NCI-H510A treated with DMSO at 0.1 percent for 48 hours (cell line): ENCODE results near the gene CAMK2D.

ENCODE experiments used
- DNase-seq: peaks from one replicate; lab custom pipeline; 2025; lab: John Stamatoyannopoulos, UW

CAMK2D gene

DNA sequence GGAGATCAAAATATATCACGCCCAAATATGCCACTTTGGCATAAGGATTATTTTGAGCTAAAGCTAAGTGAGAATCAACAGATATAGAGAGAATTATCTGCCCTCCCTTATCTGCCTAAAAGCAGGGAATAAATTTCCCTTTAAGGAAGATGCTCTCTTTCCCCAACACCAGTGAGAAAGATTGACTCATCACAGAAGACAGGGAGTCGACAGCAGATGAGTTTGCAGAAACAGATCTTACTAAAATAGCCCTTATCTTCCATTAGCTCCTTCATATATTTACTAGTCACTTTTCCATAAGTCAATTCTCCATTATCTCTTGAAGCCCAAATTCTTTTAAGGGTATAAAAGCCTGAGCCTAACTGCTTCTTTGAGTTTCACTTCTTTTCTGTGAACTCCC, 156.6 kb downstream of the CAMK2D start:
- DNase-seq: no peak

DNA sequence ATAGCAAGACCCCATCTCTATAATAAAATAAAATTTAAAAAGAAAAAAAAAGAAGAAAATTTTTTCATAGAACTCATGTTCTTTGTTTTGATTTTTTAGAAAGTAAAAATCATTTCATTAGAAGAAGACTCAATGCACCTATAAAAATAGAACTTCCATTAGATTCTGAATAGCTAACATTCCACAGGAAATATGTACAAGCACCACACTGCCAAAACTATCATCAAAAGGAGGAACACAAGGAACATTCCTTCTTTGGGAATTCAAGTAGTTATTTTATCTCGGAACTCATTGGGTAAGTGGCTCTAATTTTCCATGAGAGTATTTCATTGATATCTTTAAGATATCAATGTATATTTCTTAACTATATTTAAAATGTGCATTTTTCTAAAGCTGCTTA, 157.6 kb downstream of the CAMK2D start:
- no peak for DNase-seq

DNA sequence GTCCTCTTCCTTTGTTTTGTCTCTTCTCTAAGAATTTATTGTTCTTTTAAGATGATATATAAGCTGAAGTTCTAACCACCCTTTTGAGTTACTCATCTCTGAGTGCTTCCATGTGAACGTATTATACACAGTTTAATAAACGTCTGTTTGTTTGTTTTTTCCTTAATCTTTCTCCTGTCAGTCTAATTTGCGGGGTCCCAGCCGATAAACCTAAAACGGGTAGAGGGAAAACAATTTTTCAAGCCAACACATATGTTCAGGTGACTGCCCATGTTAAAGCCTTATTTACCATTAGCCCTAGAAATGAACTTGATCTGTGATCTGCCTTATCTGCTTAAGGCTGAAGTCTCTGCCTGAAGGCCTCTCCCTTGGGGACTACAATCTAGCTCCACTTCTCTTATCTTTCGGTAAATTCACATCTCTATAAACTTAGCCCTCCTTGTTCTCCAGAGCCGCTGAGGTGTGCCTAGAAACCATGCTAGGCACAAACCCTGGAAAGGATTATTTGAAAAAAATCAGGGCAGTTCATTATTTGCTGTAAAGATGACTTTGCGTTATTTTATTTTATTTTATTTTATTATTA, 158.8 kb downstream of the CAMK2D start:
- no peak for DNase-seq

DNA sequence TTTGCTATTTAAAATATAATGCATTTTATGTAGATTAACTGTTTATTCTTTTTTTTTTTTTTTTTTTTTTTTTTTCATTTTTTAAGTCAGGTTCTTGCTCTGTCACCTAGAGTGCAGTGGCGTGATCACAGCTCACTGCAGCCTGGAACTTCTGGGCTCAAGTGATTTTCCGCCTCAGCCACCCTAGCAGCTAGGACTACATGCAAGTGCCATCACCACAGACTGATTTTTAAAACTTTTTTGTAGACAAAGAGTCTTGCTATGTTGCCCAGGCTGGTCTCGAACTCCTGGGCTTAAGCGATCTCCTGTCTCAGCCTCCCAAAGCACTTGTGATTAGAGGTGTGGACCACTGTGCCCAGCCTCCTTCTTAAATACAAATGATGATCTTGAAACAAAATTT, 159.9 kb downstream of the CAMK2D start:
- DNase-seq: no peak

- no peak for DNase-seq
Observed at GRCh38 chr4:113596396-113596795, 165.1 kb downstream of the CAMK2D start.

GRCh38 chr4:113594231-113594556, 167.3 kb downstream of the CAMK2D start:
- DNase-seq: no peak

- no peak for DNase-seq
Observed at GRCh38 chr4:113593400-113594230, 167.9 kb downstream of the CAMK2D start.

- no peak for DNase-seq
Observed at GRCh38 chr4:113591982-113592381, 169.6 kb downstream of the CAMK2D start.

DNA sequence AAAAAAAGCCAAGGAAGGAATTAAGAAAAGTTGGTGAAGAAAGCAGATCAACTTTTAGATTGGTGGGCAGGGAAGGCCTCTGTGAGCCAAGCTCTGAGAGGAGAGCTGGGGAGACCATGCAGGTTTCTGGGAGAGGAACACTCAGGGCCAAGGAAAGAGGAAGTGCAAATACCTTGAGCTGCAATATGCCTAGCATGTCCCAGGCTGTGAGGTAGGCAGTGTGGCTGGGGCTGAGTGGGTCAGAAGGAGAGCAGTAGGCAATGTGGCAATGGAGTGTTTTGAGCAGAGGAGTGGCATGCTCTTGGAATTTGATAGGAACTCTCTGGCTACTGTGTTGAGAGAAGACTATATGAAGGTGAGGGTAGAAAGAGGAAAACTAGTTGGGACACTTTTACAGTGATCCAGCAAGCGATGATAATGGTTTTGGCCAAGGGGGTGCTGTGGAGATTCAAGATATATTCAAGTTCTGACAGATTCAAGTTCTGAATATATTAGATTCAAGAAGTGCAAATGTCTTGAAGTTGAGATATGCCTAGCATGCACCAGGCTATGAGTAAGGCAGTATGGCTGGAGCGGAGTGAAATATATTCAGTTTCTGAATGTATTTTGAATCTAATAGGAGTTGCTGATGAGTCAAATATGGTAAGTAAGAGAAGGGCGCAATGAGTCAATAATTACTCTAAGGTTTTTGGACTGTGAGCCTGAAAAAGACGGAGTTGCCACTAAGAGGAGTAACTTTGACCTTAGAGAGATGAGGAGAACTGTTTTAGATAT, 172.5 kb downstream of the CAMK2D start:
- no peak for DNase-seq

DNA sequence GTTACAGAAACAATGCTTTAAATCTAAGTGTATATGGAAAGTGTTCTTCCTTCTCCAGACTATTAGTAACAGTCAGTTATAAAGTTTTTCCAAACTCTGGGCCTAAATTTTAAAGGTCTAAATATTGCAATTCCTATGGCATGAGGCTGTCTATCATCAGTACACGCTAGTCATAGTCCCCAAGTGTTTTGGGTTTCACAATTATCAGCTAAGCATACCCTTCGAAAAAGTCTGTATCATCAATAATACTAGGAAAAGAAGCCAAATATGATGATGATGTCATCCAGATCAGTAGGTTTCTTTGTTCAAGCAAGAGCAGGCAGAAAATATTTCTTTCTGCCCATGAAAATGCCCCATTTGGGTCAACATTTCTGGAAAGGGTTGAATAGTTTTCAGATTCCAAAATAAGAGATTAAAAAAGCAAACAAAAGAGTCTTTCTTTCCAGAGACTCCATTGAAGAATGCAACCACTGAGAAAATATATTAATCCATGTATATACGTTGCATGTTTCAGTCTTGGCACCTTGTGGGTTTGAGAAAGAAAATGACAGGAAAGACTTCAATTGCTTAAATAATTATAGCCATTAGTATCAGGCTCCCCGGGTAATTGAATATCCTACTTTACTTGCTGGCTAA, 173.8 kb downstream of the CAMK2D start:
- no peak for DNase-seq

DNA sequence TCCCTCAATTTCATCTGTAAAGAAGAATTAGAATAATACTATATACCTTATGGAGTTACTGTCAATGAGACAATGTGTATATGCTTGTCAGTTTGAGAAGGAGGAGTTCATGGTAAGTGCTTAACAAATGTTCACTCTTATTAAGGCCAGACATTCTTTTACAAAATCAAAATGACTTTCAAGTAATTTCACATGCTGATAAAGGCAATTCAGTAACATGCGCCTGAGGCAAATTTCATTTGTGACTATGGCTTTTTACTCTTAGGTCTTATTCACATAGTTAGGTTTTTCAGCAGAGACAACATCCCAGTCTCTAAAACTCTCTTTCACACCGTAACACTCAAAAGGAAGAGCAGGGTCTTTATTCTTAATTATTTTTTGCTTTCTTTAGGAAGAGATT, 174.4 kb downstream of the CAMK2D start:
- DNase-seq: no peak

GRCh38 chr4:113586072-113586471, 175.5 kb downstream of the CAMK2D start:
- no peak for DNase-seq

DNA sequence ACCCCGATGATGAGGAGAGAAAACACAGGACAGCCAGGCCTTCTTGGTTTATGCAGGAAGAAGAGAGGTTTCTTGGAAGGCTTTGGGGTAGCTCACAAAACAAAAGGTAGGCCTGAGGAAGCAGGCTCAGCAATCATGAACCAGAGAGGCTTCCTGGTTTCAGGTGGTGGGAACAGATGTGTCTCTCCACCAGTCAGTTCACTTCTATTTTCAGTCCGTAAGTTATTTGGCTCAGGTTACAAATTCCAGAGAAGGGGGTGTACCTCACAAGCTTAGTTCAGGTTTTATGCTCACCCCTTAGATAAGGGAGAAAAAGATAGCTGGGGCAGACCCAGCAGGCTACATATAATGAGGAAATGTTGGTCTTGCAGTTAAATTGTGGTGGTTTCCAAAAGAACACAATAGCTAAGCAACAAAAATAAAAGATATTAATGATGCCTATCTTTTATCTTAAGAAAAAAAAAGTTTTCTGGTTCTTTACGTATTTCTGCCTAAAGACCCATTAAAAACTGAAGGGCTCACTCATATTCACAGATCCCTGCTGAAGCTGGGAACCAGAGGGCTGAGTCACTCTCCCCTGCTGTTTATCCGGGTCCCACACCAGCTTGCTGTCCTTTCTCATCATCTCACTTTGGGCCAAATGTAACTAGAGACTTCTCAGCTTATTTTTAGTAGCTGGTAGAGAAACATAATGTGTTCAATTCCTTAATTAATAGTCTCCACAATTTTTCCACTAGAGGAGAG, 177.0 kb downstream of the CAMK2D start:
- no peak for DNase-seq

DNA sequence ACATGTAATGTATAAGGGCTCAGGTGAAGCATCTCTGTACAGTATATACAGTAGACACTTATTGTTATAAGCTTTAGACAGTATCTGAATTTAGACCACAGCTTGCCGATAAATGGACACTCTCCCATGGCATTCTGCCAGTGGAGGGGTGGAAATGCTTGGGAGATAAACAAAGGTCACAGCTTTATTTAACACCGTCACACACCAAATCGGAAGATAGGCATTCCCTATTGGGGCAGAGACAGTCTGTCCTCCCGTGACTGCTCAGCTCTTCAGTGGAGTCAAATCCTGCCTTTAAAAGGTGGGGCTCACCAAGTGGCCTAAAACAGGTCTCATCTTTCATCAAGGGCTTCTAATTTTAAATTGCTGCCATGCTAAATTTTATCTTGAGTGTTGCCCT, 178.8 kb downstream of the CAMK2D start:
- DNase-seq: no peak

DNA sequence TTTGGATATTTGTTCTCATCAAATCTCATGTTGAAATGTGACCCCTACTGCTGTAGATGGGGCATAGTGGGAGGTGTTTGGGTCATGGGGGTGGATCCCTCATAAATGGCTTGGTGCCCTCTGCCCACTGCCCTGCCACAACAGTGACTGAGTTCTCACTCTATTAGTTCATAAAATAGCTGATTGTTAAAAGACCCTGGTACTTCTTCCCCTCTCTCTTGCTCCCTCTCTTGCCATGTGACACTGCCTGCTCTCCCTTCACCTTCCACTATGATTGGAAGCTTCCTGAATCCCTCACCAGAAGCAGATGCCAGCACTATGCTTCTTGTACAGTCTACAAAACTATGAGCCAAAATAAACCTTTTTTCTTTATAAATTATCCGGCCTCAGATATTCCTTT, 182.2 kb downstream of the CAMK2D start:
- no peak for DNase-seq

- no peak for DNase-seq
Observed at GRCh38 chr4:113576947-113577678, 184.4 kb downstream of the CAMK2D start.

DNA sequence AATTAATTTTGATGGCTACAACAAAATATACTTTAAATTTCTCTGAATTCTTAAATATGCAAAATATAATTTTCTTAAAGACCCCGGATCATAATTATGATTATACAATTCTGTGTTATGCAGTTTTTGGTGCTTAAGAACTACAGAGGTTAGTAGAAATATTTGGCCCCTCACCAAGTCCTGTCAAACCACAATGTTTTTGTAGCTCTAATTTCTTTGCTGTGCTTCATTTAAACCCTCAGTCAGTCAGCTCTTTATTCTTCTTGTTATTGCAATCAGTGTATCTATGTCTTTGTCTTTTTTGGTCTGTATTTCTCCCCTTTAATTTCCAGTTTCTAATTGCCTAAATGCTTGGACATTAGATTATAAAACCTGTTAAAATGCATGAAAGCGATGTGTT, 186.1 kb downstream of the CAMK2D start:
- DNase-seq: no peak

GRCh38 chr4:113574636-113575103, 186.9 kb downstream of the CAMK2D start:
- DNase-seq: no peak

- DNase-seq: no peak
Observed at GRCh38 chr4:113572620-113573019, 188.9 kb downstream of the CAMK2D start.

DNA sequence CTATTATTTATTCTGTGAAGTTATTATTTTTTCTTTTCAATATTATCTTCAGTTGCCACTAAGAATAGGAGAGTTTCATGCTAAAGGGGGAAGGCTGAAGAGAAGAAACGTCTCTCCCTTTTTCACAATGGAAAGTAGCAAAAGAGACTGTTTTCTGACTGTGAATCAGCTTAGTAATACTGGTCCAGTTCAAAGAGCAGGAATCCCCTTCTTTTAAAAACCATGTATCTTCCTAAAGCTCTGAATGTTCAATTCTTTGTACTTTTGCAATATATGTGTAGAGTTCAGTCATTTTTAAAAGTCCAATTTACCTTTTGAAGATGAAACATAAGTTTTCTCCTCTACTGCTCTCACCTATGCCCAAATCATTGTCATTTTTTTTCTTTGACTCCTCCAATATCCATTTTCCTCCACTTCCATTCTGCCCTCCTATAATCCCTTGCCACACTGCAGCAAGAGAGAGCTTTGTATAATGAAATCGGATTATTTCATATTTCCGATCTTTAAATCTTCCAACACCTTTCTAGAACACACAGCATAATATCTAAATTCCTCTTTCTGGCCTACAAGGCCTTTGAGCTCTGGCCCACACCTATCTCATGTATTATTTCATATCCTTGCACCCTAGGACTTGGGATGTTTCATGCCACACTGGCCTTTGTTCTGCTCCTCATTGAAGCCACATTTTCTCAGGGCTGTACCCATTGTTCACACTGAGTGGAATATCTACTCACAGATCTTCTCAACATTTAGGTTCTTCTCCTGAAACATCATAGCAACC, 195.3 kb downstream of the CAMK2D start:
- DNase-seq: no peak

GRCh38 chr4:113565702-113566012, 195.9 kb downstream of the CAMK2D start:
- no peak for DNase-seq
